ENCODE data around the gene TUBGCP4. TPM values are rescaled to one million over a fixed set of nuclear protein-coding genes. Genes with fewer than 3 reads are reported as not detected.

The TUBGCP4 gene
- total RNA-seq, 1 experiment from 2014 or later, result 29.7 TPM

- H3K9ac ChIP-seq (ENCODE audit: low read length), result no peak overlapping the region
- no peaks in the 10 kb centered on the region for H3K9me2 ChIP-seq (replicated peaks; ENCODE audit: low read length)
- TF ChIP-seq CTCF (conservative IDR thresholded peaks at IDR 0.05; ENCODE audit: low read depth, low read length) (no peak), EZH2phosphoT487 (IDR thresholded peaks at IDR 0.05; ENCODE audit: borderline replicate concordance, low read length) (no peak), EZH2 (IDR thresholded peaks at IDR 0.05; ENCODE audit: low read length, unreplicated experiment) (no peak)
- no TSS peak for BruUV-seq (replicated peaks)
- H2AFZ ChIP-seq (ENCODE audit: low read length), result no peak overlapping the region
- DNase-seq (no peak), ATAC-seq (no peak)
- CTCF ChIA-PET, result no interaction called here
- peaks cover 29% of the 10 kb centered on the region for H3K36me3 ChIP-seq (ENCODE audit: low read depth, low read length)
- H3K9me3 ChIP-seq (ENCODE audit: low read length), result no peaks in the 10 kb centered on the region
- no peak overlapping the region for H3K4me3 ChIP-seq (ENCODE audit: low read length)
- H3F3A ChIP-seq (ENCODE audit: low read length, unreplicated experiment), result no peaks in the 10 kb centered on the region
- H3K4me1 ChIP-seq (ENCODE audit: insufficient read depth, low read length), result no peaks in the 10 kb centered on the region
- H3K4me2 ChIP-seq (ENCODE audit: low read length), result no peak overlapping the region
- H3K27me3 ChIP-seq (ENCODE audit: low read length), result no peaks in the 10 kb centered on the region
- H3K27ac ChIP-seq (ENCODE audit: low read length), result no peak overlapping the region
- H3K79me2 ChIP-seq (ENCODE audit: low read length), result no peaks in the 10 kb centered on the region
- POLR2A ChIA-PET (ENCODE audit: unreplicated experiment), result no interaction called here
- intact Hi-C loops (cut with micrococcal nuclease), result no loop called here
- no peaks in the 10 kb centered on the region; the same call in 1 of the 2 replicates for H4K20me1 ChIP-seq (ENCODE audit: low read length)
Observed at GRCh38 chr15:43429687-43430086, 58.8 kb downstream of the TUBGCP4 start.

- Histone ChIP-seq H3K9ac (ENCODE audit: low read length) (no peak overlapping the region), H3K27me3 (ENCODE audit: low read length) (no peaks in the 10 kb centered on the region), H3F3A (ENCODE audit: low read length, unreplicated experiment) (no peaks in the 10 kb centered on the region), H3K79me2 (ENCODE audit: low read length) (no peaks in the 10 kb centered on the region), H4K20me1 (ENCODE audit: low read length) (no peaks in the 10 kb centered on the region; the same call in 1 of the 2 replicates), H3K27ac (ENCODE audit: low read length) (no peak overlapping the region), H3K9me2 (replicated peaks; ENCODE audit: low read length) (no peaks in the 10 kb centered on the region), H3K9me3 (ENCODE audit: low read length) (no peaks in the 10 kb centered on the region), H3K4me2 (ENCODE audit: low read length) (no peak overlapping the region), H2AFZ (ENCODE audit: low read length) (no peak overlapping the region), H3K4me1 (ENCODE audit: insufficient read depth, low read length) (no peaks in the 10 kb centered on the region), H3K36me3 (ENCODE audit: low read depth, low read length) (peaks cover 22% of the 10 kb centered on the region), H3K4me3 (ENCODE audit: low read length) (no peak overlapping the region)
- ChIA-PET POLR2A (ENCODE audit: unreplicated experiment) (no interaction called here), CTCF (no interaction called here)
- no peak for DNase-seq
- TF ChIP-seq EZH2phosphoT487 (IDR thresholded peaks at IDR 0.05; ENCODE audit: borderline replicate concordance, low read length), result no peak
- no peak for TF ChIP-seq EZH2 (IDR thresholded peaks at IDR 0.05; ENCODE audit: low read length, unreplicated experiment)
- no peak for TF ChIP-seq CTCF (conservative IDR thresholded peaks at IDR 0.05; ENCODE audit: low read depth, low read length)
- intact Hi-C loops (cut with micrococcal nuclease), result no loop called here
- ATAC-seq, result no peak
- BruUV-seq (replicated peaks), result no TSS peak
Observed at GRCh38 chr15:43433165-43433564, 62.3 kb downstream of the TUBGCP4 start.

GRCh38 chr15:43433661-43434303 lies 62.9 kb downstream of the TUBGCP4 start:
- Histone ChIP-seq H3K79me2 (ENCODE audit: low read length) (no peaks in the 10 kb centered on the region), H3K4me3 (ENCODE audit: low read length) (no peak overlapping the region), H3K4me1 (ENCODE audit: insufficient read depth, low read length) (no peaks in the 10 kb centered on the region), H3K9ac (ENCODE audit: low read length) (no peak overlapping the region), H3K36me3 (ENCODE audit: low read depth, low read length) (peaks cover 22% of the 10 kb centered on the region), H3K9me2 (replicated peaks; ENCODE audit: low read length) (no peaks in the 10 kb centered on the region), H3K27me3 (ENCODE audit: low read length) (no peaks in the 10 kb centered on the region), H2AFZ (ENCODE audit: low read length) (no peak overlapping the region), H3K4me2 (ENCODE audit: low read length) (no peak overlapping the region), H3F3A (ENCODE audit: low read length, unreplicated experiment) (no peaks in the 10 kb centered on the region), H4K20me1 (ENCODE audit: low read length) (no peaks in the 10 kb centered on the region; the same call in 1 of the 2 replicates), H3K27ac (ENCODE audit: low read length) (no peak overlapping the region), H3K9me3 (ENCODE audit: low read length) (no peaks in the 10 kb centered on the region)
- ChIA-PET CTCF (no interaction called here), POLR2A (ENCODE audit: unreplicated experiment) (no interaction called here)
- intact Hi-C loops (cut with micrococcal nuclease), result no loop called here
- TF ChIP-seq EZH2phosphoT487 (IDR thresholded peaks at IDR 0.05; ENCODE audit: borderline replicate concordance, low read length) (no peak), CTCF (conservative IDR thresholded peaks at IDR 0.05; ENCODE audit: low read depth, low read length) (no peak), EZH2 (IDR thresholded peaks at IDR 0.05; ENCODE audit: low read length, unreplicated experiment) (no peak)
- no peak for DNase-seq
- ATAC-seq, result no peak
- no TSS peak for BruUV-seq (replicated peaks)

Measured in PC-3 (cell line).